Activated effector memory CD4-positive, alpha-beta T cell treated with anti-CD3 and anti-CD28 coated beads, Interleukin-2, amount 50 U/mL, for 16 hours (primary cell): Measurements from ENCODE around the gene EIF4G2.
"Not testable (repeated sequence)": the region's sequence is repeated elsewhere in the genome, so short reads cannot be mapped to it uniquely, and the experiment has no call there.

Experiments used
- DNase-seq: peaks from one replicate; pipeline ENCODE4 v3.0.0-alpha.2; 2020

EIF4G2 gene

DNA sequence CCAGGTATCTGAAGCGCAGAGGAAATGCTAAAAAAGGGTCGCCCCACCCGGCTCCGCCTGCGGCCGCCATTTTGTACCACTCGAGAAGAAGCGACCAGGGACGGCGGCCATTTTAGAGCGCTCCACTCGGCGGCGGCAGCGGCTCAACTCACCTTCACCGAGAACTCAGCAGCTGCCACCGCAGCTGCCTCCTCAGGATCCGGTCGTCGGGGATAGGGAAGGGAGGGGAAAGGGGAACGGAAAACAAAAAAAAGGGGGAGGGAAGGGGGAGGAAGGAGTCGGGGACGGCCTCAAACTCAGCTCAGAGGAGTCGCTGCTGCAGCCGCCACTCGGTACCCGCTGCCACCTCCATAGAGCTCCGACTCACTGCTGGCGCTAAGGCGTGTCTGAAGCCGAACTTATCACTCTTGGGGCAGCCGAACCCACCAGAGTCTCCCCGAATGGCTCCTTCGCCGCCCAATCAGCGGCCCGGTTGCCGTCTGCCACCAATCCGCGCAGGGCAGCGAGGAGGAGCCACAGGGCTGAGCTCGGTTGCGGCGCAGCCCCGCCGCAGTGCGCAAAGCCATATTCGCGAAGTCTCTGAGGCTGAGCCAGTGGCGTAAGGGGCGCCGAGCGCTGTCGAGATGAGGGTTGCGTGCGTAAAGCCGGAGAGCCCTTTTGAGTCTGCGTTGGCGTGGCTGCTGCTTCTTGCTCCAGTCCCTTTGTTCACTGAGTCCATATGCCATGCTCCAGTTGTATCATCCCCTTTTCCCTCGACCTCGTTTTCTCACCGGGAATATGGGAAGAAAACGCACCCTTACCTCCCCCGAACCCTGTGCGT, at the start of gene EIF4G2:
Gene EIF4G2 (minus strand): TSS at position 374 of the 820 bp plus-strand sequence.
- peak; percentile 100 for DNase-seq

DNA sequence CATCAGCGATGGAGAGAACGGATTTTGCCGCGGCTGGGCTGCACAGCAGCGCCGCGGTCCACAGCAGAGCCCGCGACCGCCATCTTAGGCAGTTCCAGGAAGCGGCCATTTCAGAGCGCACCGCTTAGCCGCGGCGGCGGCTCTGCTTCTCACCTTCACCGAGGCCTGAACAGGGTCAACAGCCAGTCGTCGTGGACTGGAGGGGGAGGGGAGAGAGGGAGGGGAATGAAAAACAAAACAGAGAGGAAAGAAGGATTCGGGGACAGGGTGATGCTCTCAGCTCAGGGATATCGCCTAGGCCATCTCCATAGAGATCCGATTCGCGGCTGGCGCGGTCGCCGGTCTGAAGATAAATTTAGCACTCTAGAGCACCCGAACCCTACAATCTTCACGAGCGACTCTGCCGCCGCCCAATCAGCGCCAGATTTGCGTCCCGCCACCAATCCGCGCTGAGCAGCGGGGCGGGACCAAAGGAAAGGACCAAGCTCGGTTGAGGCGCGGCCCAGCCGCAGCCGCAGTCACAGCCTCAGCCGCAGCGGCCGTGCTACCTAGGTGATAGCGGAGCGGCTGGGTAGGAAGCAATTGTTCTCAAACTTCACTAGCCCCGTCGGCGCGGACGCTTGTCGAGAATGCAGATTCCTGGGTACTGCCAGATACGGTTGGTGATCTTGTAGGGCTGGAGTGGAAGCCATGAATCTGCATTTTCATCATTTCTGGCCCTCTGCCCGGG, 49.1 kb upstream of the EIF4G2 start, which contains the start of gene ZBED5:
Gene ZBED5 (minus strand): TSS at position 345 of the 730 bp plus-strand sequence. CDS start 3,108 bp downstream, outside the sequence.
- peak; percentile 98 for DNase-seq

DNA sequence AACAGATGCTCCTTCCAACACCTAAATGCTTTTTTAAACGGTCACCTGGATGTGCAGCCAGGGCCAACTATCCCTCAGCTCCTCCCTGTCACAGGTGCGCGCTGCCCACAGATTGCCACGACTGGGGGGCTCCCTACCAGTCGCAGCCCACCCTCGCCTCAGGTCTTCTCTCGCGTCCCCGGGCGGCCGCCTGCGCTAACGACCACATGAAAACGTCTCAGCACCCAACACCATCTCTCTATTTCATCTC, 48.7 kb upstream of the EIF4G2 start:
- DNase-seq: no peak

DNA sequence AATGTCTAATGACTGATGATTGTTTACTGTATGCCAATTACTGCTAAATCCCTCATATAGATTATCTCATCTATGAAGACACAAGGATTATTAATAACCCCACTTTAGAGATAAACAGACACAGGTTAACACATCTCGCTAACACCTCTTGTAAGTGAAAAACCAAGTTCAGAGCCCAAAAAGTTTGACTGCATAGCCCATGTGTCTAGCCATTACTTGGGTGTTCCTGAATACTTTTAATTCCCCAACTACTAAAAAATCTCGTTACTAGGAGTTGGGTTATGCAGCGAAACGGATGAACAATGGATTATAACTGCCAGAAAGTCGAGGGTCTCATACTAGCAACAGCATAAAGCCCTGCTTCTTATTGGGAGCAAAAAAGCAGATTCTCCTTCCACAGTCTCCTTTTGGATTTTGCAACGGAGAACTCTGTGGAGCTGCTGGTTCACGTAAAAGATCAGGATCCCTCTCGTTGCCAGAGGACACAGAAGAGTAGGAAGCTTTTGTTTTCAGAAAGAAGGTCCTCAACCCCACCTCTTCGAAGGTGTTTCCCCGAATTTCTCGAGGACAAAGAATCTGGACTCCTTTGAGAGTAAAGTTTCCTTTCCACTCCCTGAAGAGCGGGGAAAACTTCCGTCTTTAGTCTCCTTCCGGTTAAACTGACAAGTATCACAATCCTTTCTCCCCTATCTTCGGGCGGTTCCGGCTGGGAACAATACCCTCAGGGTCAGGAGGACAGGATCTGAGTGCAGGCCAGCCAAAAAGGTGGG, 48.1 kb upstream of the EIF4G2 start:
- DNase-seq: no peak

DNA sequence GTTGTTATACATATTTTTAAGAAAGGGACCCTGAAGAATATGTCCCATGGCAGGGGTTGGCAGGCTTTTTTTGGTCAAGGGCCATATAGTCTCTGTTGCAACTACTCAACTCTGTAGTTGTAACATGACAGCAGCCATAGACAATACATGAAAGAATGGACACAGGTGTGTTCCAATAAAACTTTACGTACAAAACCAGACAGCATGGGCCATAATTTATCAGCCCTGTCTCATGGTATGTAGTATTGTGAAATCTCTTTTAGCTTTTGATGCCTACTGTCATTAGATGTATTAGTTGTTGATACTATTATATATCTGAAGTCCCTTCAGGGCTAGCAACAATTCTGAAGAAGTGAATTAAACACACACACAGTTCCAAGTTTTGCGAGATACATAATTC, 46.6 kb upstream of the EIF4G2 start:
- DNase-seq: no peak

DNA sequence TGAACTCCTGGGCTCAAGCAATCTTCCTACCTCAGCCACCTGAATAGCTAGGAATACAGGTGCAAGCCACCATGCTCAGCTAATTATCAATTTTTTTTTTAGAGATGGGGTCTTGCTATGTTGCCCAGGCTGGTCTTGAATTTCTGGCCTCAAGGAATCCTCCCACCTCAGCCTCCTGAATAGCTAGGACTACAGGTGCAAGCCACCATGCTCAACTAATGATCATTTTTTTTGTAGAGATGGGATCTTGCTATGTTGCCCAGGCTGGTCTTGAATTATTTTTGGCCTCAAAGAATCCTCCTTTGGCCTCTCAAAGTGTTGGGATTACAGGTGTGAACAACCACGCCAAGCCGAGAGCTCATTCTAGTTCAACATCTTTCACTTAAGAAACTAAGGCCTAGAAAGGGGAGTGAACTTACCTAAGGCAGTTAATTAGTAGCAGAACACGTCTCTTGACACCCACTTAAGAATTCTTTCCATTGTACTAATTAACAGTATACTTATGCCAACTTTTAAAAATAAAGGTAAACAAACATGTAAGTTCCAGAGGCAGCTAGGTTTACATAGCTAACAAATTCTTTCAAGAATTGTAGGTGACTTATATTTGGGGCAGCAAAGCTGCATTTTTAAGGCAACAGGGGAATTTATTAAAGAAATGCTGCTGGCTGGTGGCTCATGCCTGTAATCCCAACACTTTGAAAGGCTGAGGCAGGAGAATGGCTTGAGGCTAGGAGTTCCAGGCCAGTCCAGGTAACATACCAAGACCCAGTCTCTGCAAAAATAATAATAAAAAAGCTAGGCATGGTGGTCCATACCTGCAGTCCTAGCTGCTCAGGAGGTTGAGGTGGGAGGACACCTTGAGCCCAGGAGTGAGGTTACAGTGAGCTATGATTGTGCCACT, 39.5 kb upstream of the EIF4G2 start:
- DNase-seq: no peak

DNA sequence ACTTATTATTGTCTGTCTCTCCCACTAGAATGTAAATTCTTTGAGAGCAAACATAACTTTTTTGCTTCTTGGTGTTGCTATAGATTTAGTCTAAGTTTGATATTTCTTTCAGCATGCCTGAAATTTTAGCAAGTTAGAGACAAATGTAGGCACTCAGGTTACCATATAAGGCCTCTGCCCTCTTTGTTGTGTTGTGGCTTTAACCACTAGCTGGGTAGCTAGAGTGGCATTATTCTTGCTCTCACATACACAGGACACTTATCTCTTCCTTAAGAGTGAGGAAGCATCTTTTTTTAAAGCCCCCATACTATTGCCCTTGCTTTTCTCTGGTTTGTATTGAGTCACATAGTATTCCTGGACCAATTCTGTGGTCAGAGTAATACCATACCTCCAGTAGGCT, 37.9 kb upstream of the EIF4G2 start:
- no peak for DNase-seq

DNA sequence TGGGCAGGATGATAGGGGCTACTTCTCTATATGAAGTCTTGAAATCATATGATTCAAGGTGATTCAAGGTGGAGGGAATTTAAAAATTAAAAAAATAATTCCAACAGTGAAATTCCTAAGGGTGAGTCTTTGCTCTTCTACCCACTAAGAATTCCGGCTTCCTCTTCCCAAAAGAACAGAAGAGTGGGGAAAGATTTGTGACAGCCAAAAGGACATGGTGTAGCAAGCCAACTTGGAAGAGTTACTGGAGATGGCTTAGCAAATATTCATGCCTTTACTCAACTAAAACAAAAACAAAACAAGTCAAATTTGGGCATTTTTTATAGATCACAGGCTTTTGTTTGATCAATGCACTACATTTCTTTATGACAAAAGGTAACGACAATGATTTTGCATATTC, 36.9 kb upstream of the EIF4G2 start:
- no peak for DNase-seq

DNA sequence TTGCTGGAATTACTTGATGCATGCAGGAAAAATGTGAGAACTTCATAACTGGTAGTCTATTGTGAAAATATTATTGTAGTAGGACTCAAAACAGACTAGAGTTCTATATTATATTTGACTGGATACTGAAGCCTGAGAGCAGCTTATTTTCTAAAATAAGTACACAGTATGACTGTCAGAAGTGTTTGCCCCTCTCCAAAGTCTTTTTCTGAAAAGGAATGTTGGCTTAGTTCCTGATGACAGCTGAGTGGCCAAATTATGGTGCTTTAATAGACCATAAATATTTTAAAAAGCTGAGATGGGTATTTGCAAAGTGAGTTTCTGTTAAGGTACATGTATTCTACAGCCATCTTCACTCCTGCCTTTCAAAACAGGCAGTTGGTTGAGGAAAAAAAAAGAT, 36.1 kb upstream of the EIF4G2 start:
- no peak for DNase-seq

DNA sequence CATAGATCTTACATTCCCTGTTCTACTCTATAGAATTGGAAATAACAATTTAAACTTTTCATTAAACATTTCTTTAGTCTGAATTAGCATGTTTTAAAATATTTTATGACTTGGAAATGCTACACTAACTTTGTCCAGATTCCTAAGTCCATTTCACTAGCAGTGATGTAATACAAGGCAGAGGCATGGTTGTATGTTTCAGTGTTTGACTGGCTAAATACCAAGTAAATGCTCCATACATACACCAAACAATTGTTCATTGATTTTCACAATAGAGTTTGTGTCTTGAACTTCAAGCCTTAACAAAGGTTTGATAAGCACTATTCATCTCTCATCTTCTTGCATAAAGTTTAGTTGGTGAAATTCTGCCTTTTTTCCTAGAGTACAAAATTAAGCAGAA, 35.6 kb upstream of the EIF4G2 start:
- no peak for DNase-seq

DNA sequence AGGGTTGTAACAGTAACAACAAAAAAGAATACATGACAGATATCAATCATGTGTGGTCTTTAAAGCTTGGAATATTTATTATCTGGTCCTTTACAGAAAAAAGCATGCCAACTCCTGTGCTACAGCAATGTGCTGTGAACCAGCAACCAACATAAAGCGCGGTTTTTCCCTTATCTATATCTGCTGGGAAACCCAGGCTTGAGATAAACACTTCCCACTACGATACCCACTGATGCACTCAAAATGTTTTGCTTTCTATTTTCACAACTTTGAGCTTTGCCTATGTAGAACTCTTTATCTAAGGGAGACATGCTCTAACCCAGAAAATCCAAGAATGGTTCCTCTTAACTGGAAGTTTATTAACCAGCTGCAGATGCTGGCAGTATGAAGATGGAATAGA, 30.2 kb upstream of the EIF4G2 start:
- DNase-seq: no peak

DNA sequence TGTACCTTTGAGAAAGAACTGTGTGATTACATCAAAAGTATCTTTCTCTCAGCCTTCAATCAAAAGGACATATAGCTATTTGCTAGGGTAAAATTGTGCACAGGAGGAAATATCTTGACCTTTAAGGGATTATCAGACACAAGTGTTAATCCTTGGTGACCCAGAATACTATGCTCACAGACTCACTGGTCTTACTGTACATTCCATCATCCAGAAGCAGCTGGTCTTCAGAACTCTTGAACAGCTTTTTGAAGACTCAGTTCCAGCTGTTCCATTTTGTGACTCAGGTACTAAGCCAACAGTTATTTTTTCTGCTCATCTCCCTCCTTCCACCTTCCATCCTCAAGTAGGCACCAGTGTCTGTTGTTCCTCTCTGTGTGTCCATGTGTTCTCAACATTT, 29.4 kb upstream of the EIF4G2 start:
- DNase-seq: no peak

DNA sequence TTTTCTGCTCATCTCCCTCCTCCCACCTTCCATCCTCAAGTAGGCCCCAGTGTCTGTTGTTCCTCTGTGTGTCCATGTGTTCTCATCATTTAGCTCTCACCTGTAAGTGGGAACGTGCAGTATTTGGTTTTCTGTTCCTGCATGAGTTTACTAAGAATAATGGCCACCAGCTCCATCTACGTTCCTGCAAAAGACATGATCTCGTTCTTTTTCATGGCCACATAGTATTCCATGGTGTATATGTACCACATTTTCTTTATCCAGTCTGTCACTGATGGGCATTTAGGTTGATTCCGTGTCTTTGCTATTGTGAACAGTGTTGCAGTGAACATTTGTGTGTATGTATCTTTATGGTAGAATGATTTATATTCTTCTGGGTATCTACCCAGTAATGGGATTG, 28.2 kb upstream of the EIF4G2 start:
- not testable (repeated sequence) for DNase-seq

DNA sequence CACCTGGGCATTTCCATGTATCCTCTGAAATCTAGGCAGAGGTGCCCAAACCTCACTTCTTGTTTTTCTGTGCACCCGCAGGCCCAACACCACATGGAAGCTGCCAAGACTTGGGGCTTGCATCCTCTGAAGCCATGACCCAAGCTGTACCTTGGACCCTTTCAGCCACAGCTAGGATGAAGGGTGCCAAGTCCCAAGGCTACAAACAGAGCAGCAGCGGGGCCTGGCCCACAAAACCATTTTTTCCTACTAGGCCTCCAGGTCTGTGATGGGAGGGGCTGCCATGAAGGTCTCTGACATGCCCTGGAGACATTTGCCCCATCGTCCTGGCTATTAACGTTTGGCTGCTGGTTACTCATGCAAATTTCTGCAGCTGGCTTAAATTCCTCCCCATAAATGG, 20.4 kb upstream of the EIF4G2 start:
- no peak for DNase-seq

DNA sequence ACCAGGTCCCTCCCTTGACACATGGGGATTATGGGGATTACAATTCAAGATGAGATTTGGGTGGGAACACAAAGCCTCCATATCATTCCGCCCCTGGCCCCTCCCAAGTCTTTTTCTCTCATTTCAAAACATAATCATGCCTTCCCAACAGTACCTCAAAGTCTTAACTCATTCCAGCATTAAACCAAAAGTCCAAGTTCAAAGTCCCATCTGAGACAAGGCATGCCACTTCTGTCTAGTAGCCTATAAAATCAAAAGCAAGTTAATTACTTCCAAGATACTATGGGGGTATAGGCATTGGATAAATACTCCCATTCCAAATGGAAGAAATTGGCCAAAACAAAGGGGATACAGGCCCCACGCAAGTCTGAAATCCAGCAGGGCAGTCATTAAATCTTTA, 19.7 kb upstream of the EIF4G2 start:
- DNase-seq: no peak

DNA sequence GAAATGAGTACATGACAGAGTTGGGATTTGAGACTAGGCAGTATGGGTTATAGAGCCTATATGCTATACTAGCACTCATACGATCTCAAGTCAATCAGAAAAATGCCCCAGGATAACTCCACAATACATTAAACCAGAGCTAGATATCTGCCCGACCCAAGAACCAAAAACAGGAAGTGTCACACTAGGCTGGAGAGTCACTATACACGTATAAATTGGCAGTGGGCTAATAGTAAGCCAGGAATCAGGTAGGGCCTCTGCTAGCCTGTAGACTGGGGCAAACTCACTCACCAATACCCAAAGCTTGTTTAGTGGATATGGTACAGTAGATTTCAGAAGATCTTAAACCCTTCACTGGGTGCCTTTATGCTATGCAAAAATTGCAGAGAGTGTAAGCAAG, 16.2 kb upstream of the EIF4G2 start:
- DNase-seq: no peak

DNA sequence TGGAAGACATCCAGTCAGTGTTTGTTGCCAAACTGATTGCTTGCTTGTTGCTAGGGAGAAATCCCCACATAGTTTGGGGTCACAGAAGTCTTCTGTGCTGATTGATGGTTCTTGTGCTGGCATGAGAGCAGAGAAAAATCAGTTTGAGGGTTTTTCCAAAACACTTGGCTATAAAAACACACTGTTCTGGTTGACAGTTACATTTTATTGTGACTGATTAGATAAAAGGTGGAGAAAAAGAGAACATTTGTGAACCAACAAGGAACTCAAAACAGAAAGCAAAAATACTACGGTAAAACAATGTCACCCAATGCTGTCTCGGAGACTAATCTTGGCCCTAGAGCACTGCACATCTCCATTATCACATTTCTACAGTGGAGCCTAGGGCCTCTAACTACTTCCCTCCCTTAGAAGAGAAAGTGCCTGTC, 14.4 kb upstream of the EIF4G2 start:
- no peak for DNase-seq

DNA sequence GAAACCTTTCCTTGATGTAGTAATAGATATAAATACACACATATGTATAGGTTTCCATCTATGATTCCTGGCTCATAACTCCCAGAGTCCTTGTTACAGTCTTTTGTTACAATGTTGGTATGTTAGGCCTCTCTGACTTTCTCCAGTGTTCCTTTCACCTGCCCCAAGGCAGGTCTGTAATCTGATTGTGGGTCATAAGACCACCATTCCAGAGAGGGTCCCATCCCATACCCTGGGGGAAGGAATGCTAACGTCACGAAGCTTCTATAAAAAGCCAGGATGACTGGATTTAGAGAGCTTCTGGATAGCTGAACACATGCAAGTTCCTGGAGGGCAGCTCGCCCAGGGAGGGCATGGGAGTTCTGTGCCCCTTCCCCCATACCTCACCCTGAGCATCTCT, 13.8 kb upstream of the EIF4G2 start:
- not testable (repeated sequence) for DNase-seq

DNA sequence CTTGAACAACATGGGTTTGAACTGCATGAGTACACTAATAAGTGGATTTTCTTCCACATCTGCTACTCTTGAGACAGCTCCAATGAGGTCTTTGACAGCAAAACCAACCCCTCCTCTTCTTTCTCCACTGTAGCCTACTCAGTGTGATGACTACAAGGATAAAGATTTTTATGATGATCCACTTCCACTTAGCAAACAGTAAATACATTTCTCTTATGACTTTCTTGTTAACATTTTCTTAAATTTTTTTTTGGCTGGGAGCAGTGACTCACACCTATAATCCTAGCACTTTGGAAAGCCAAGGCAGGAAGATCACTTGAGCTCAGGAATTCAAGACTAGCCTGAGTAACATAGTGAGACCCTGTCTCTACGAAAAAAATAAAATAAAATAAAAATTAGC, 9.9 kb upstream of the EIF4G2 start:
- DNase-seq: no peak

DNA sequence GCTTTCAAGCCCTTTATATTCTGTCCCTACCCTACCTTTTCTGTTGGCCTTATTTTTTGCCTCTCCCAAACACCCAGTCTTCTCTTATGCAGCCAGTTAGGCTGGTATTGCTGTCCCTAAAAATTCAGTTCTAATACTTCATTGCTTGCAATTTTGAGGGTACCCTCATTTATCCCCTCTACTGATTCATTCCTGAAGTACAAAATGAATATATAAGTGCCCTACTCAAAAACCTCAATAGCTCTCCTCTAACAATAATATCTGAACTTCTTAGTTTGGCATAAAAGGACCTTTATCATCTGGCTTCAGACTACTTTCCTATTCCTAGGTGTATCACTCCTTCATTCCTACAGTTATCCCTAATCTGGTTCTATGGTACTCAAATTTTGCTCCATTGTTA, 5.2 kb upstream of the EIF4G2 start:
- no peak for DNase-seq

DNA sequence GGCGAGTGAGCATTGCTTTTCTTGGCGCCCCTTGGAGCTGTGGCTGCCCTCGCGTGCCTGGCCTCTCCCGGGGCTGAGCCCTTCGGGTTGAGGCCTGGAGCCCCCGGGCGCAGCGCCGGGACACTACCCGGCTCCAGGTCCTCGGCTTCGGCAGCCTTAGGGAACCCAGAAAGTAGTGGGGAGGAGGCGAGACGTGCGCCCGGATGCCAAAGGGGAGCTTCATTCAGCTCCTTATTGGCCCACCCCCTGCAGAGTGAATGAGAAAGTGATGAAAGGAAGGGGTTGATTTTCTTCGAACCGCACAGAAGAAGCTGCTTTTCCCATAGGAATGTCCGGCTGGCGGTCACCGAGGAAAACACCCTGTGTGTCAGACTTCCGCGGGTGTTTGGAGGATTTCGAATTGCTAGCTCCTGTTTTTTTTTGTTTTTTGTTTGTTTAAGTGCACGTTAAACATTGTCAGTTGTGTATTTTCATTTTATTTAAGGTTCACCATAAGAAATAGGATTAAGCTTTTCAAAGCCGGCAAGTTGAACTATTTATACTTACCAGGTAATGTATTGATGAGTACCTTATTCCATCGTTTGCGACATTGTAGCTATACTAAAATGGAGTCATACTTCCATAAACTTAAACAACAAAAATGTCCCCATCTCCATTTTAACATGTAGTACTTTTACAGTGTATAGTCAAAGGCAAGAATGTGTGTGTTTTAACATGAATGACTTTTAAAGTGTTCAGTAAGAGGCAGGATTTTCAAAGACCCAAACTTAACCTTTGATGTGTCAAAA, 841 bp upstream of the EIF4G2 start:
- DNase-seq: peak; percentile 80

DNA sequence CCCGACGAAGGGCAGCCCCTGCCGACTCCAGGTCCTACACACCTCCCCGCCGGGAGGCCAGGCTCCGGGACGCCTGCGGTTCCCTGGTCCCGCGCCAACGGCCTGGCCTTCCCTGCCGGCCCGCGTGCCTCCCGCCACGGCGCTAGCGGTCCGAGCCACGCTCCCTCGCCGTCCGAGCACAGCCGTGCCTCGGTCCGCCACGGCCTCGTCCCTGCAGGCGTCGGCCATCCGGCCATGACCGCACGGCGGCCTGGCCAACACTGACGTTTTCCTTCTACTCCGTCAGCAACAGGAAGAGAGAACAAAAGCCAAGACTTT, 532 bp downstream of the EIF4G2 start:
- no peak for DNase-seq
